Measurements from ENCODE around the gene INAFM1.

DNA sequence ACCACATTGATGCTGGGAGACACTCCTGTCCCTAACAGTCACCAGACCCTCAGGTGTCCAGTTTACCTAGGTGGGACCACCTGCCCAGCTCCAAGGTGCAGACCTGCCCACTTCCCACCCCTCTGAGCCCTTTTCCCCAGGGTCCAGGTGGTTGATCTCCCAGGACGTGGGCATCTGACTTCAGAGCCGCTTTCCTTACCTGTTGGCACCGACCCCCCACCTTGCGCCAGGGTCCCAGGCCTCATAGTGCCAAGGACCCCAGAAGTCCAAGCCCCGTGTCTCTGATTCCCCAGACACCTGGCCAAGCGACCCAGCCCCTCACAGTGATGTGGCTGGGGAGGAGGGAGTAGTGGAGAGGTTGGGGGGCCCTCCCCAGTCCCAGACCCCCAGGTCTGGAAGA, 34.1 kb upstream of the INAFM1 start:
- TF ChIP-seq, protein P1, sequence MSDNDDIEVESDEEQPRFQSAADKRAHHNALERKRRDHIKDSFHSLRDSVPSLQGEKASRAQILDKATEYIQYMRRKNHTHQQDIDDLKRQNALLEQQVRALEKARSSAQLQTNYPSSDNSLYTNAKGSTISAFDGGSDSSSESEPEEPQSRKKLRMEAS (IDR thresholded peaks at IDR 0.05) = no peak
- TF ChIP-seq RAD21 (IDR thresholded peaks at IDR 0.05; ENCODE audit: low read depth) (no peak), ZBTB7A (IDR thresholded peaks at IDR 0.05; ENCODE audit: low read depth) (no peak), TAF1 (IDR thresholded peaks at IDR 0.05; ENCODE audit: low read depth) (no peak), TCF12 (IDR thresholded peaks at IDR 0.05; ENCODE audit: low read depth) (no peak)
- TF ChIP-seq, protein P2, sequence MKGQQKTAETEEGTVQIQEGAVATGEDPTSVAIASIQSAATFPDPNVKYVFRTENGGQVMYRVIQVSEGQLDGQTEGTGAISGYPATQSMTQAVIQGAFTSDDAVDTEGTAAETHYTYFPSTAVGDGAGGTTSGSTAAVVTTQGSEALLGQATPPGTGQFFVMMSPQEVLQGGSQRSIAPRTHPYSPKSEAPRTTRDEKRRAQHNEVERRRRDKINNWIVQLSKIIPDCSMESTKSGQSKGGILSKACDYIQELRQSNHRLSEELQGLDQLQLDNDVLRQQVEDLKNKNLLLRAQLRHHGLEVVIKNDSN (IDR thresholded peaks at IDR 0.05) = no peak

Data from Ishikawa (cell line).